Measurements from ENCODE around the gene PNPLA2.

The PNPLA2 gene

DNA sequence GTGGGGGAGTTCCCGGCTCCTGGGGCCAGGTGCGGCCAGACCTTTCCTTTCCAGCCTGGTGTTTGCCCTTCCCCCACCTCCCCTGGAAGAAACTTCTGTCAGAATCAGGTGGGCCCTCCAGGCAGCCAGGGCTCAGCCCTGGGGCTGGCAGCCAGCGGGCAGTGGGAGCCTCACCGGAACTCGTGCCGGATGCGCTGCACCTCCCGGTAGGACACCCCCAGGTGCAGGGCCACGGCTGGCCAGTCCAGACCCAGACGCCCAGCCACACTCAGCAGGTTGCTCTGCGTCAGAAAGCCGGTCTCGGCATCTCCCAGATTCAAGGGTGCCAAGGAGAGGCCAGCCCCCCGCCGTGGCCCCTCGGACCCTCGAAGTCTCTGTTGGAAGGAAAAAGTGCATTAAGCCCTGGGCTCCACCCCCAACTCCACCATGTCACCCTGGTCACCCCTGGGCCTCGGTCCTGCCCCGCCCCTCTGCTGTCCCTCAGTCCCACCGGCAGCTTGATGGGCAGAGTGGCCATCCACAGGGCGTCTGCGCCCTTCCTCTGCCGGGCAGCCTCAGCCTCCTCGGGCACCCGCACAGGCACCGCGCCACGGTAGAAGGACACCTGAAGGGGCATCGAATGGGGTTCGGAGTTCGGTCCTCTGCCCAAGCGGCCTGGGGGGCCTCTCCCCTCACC is 18.9 kb upstream of the PNPLA2 start:
- no peak for DNase-seq

GRCh38 chr11:800473-800872 is 18.2 kb upstream of the PNPLA2 start:
- no peak for DNase-seq

- DNase-seq: no peak
Measured at GRCh38 chr11:801097-801780, 17.5 kb upstream of the PNPLA2 start.

DNA sequence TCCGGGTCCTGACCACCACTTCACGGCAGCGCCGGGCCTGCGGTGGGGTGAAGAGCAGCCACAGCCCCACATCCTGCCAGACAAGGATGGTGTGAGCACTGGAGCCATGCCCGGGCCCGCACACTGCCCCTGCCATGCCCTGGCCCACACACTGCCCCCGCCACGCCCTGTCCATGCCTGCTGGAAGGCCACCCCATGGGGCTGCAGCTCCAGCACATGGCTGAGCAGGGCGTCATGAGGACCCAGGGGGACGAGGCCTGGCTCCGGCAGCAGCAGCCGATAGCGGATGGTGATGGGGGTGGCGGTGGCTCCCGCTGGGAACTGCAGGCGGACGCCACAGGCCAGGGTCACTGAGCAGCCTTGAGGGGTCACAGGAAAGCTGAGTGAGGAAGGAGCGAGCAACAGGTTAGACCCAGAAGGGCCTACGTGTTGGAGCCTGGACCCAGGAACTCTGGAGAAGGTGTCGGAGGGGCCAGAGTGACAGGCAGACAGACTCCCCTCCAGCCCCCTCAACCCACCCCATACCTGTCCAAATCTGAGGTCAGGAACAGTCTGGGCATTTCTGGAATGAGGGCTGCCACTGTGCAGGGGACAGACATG is 16.6 kb upstream of the PNPLA2 start:
- DNase-seq: no peak

- no peak for DNase-seq
Measured at GRCh38 chr11:802693-803466, 15.8 kb upstream of the PNPLA2 start.

GRCh38 chr11:803467-803742 is 15.3 kb upstream of the PNPLA2 start:
- no peak for DNase-seq

DNA sequence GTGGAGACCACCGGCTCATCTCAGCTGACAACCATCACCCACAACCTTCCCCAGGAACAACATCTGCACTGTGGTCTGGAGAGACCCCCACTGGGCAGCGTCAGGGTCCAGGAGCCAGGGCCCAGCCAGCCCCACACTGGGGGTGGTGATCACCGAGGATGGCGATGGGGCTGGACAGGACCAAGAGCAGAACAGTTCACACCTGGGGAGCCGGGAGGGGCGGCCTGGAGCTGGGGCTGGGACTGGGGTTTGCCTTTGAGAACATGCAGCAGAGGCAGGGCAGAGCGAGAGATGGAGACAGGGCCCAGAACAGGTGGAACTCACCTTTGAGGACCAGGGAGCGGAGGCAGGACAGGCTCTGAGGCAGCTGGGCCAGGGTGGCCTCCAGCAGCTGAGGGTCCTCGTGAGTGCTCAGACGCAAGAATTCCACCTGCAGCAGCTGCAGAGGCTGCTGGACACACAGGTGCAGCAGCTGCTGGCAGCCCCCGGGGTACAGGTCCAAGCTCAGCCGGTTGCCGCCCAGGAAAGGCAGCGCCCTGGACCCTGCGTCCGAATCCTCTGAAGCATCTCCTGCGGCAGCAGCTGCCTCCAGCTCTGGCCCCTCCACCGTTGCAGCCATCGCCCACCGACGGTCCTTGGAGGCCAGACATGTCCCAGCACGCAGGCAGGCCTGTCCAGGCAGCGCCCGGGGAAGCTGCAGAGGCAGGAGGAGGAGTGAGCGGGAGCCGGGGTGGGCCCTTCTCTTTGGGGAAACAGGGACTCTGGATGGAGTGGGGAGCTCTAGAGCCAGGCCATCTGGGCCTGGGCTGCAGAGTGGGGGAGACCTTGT is 14.7 kb upstream of the PNPLA2 start:
- no peak for DNase-seq

GRCh38 chr11:804599-804964 is 14.1 kb upstream of the PNPLA2 start:
- DNase-seq: no peak

DNA sequence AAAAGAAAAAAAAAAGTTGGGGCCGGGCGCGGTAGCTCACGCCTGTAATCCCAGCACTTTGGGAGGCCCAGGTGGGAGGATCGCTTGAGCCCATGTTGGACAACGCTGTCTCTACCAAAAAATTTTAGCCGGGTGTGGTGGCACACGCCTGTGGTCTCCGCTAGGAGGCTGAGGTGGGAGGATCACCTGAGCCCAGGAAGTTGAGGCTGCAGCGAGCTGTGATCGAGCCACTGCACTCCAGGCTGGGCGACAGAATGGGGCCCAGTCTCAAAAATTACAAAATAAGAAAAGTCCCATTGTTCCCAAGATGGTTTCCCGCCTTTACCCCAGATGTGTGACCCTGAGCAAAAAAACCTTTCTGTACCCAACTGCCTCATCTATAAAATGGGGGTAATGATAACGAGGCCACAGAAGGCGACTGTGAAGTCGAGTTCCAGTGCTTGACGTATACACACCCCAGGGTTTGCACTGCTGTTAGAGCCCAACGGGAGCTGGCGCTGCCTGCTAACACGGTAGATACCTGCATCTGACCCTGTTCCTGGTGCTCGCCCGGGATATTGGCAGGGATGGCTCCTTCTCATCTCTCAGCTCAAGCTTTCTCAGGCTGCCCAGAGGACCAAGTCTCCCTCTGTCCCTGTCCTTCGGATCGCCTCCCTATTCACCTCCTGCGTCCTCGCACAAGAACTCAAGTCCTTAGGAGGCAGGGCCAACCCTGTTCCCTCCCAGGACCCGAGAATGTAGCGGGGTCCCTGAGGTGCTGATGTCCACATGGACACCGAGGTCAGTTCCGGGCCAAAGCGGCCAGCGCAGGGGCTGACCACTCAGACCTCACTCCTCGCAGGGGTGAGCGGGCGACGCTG is 10.1 kb upstream of the PNPLA2 start:
- no peak for DNase-seq

DNA sequence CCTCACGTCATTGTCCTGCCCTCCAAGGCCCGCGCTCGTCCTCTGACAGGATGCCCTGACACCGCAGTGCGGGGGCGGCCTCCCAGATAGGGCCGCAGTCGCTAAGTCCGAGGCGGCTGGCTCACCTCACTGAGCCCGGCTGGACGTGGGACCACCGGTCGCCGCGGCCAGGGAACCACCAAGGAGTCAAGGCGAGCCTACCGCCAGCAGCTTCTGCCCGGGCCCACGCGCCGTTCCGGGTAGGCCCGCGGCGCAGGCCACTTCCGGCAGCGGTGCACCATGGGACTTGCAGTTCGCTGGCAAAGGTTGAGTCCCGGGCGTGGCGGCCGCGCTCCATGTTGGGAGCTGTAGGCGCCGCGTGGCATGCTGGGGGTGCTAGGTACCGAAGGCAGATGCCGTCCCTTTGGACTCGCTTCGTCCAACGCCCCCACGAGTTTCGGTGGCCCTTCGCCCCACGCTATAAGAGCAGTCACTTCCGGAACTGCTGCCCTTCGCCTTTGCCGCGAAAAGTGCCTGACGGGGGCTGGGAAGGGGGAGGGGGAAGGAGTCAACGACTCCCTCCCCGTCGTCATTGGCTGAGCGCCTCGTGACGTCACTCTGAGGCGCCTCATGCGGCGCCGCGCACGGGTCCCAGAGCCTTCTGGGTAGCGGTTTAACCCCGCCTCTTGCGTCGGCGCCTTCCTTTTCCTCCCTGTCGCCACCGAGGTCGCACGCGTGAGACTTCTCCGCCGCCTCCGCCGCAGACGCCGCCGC is 9.3 kb upstream of the PNPLA2 start, which contains the start of gene RPLP2:
TSS of gene RPLP2 (plus strand) at position 681 of the 753 bp plus-strand sequence. CDS start 268 bp downstream, outside the sequence.
- DNase-seq: peak; percentile 97 to 98

- no peak for DNase-seq
Measured at GRCh38 chr11:810040-810567, 8.6 kb upstream of the PNPLA2 start.

DNA sequence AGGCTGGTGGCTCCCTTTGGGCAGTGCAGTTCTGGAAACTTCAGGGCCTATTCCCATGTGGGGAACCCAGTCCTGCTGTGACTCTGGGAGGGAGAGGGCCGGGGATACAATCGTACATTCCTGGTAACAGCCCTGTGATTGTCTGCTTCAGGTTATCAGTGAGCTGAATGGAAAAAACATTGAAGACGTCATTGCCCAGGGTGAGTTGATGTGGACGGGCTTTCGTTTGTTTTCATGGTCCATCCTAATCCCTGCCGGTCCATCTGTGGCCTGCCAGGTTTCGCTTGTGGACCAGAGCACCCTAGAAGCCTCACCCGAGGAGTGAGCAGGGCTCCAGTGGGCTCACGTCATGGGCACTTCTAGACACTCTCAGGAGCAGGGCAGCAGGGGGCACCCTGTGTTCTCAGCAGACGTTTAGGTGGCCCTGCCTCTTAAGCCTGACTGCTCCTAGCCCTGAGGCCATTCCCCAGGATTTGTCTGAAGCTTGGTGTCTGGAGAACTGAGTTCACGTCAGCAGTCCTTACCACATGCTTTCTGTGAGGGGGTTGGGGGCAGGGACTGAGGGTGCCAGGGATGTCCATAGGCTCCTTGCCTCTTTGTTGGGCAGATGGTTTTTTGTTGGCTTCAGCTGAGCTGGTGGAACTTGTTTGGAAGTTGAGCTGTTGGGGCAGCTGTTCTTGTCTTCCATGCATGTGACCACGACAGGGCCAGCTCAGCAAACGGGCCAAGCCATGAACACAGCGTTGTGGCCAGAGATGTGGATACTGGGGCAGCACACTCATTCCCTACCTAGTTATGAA is 7.1 kb upstream of the PNPLA2 start:
- DNase-seq: no peak

- no peak for DNase-seq
Measured at GRCh38 chr11:812390-812789, 6.3 kb upstream of the PNPLA2 start.

- DNase-seq: no peak
Measured at GRCh38 chr11:813072-813455, 5.7 kb upstream of the PNPLA2 start.

DNA sequence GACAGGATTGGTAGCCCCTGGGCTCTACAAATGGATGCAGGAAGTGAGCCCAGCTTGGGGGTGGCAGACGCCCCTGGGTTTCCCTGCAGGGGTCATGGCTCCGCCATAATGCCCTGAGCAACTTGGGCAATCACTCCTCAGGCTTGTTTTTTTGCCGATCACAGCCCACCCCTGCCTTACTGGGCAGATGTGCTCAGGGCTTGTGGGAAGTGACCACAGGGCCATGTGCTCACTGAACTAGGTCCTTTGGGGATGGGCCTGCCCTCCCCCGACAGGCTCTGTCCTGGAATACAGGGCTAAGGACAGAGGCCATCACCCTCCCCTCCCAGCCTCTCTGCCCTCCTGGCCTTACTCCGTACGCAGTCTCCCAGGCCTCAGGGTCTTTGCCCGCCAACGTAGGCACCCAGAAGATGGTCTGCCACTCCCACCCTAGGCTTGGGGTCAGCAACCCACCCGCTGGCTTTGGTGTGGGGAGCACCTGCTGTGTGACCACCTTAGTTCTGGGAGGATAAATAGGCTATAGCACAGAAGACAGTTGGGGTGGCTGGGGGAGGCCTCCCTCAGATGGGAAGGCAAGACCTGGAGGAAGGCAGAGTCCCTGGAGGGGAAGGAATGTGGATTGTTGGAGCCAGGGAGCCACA is 5.1 kb upstream of the PNPLA2 start:
- no peak for DNase-seq

DNA sequence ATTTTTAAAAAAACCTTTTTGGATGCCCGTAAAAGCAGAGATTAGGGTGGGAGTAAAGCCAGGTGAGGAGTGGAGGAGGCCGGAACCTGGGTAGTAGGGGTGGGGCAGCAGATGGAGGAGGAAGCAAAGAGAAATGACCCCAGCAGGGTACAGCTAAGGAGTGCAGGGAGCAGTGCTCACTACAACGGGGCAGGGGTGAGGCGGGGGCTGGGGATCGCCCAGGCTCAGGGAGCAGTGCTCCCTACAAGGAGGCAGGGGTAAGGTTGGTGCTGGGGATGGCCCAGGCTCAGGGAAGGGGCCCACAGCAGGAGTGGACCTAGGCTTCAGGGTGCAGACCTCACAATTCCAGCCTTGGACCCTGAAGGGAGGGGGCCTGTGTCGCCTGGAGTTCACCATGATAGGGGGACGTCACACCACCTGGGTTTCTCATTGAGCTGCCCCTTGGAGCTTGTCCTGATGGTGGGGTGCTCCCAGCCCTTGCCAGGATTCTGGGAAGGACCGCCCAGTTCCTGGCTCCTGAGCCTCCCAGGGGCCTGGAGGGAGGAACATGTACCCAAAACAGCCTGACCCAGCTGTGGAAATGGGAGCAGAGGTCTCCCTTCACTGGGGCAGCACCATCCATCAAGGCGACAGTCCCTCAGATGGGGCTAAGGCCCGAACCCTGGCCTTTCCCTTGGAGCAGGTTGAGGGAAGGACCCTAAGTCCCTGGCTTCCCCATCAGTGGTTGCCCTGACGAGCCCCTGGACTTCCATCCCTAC is 2.9 kb upstream of the PNPLA2 start:
- no peak for DNase-seq

DNA sequence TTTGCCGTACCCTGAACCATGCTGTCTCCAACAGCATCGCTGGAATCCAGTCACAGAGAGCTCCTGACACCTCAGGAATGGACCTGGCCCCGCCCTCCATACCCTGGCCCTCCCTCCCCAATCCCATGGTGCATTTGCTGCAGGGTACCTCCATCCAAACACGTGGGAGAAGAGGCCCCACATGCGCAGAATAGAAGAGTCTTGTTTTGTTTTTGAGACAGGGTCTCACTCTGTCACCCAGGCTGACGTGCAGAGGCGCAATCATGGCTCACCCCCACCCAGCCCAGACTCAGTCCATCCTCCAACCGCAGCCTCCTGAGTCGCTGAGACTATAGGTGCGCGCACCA is 2.3 kb upstream of the PNPLA2 start:
- DNase-seq: no peak

DNA sequence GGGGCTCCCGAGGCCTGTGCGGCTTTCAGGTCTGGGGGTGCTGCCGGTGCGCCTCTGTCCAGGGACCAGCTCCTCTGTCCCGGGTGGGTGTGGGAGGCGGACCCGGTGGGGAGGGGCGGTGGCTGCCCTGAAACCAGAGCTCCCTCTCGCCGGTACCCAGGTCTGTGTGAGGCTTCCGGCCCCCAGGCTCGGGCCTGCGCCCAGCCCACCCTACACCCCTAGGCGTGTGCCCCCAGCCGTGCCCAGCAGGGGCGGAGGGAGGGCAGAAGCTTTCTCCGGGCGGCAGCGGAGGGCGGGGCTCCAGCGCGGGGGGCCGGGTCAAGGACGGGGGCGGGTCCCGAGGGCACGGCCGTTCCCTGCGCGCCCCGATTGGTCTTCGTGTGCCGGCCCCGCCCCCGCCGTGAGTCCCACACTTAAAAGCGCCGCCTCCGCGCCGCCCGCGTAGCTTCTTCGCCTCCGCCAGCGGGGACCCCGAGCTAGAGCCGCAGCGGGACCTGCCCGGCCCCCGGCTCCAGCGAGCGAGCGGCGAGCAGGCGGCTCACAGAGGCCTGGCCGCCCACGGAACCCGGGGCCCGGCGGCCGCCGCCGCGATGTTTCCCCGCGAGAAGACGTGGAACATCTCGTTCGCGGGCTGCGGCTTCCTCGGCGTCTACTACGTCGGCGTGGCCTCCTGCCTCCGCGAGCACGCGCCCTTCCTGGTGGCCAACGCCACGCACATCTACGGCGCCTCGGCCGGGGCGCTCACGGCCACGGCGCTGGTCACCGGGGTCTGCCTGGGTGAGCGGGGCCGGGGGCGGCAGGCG is 616 bp downstream of the PNPLA2 start:
- DNase-seq: peak; percentile 89 to 94
